GM19397 (cell line): Measurements from ENCODE around the gene SPATA45.
"Not testable (repeated sequence)": the region's sequence is repeated elsewhere in the genome, so short reads cannot be mapped to it uniquely, and the experiment has no call there.

Source experiments
- ATAC-seq: cut with Tn5 transposase; IDR thresholded peaks from one replicate; pipeline ENCODE4 v1.9.1; 2021; ENCODE audit warnings: mild to moderate bottlenecking, moderate library complexity; ENCODE audit not compliant: unreplicated experiment

SPATA45 gene

GRCh38 chr1:212847549-212847948 is at the start of gene SPATA45:
Gene SPATA45 (minus strand): TSS chr1:212847649. CDS start chr1:212836149, 11,500 bp downstream.
- ATAC-seq = no peak

- no peak for ATAC-seq
Observed at GRCh38 chr1:212892108-212892507, 44.7 kb upstream of the SPATA45 start.

- no peak for ATAC-seq
Observed at GRCh38 chr1:212884592-212884991, 37.1 kb upstream of the SPATA45 start.

- no peak for ATAC-seq
Observed at GRCh38 chr1:212879947-212880690, 32.7 kb upstream of the SPATA45 start.

GRCh38 chr1:212878418-212878817 is 31.0 kb upstream of the SPATA45 start:
- no peak for ATAC-seq

- ATAC-seq = peak; percentile 71
Observed at GRCh38 chr1:212873518-212873917, 26.1 kb upstream of the SPATA45 start.

GRCh38 chr1:212871976-212872375 is 24.5 kb upstream of the SPATA45 start:
- no peak for ATAC-seq

GRCh38 chr1:212867192-212867591 is 19.7 kb upstream of the SPATA45 start:
- ATAC-seq = no peak

- no peak for ATAC-seq
Observed at GRCh38 chr1:212864201-212864600, 16.8 kb upstream of the SPATA45 start.

- not testable (repeated sequence) for ATAC-seq
Observed at GRCh38 chr1:212863345-212863744, 15.9 kb upstream of the SPATA45 start.

- no peak for ATAC-seq
Observed at GRCh38 chr1:212862111-212862690, 14.8 kb upstream of the SPATA45 start.

- no peak for ATAC-seq
Observed at GRCh38 chr1:212860713-212861581, 13.5 kb upstream of the SPATA45 start.

- ATAC-seq = peak; percentile 15
Observed at GRCh38 chr1:212858461-212859265, 11.2 kb upstream of the SPATA45 start.

- ATAC-seq = peak; percentile 96
Observed at GRCh38 chr1:212857992-212858460, 10.6 kb upstream of the SPATA45 start, which contains the start of gene FLVCR1. Gene FLVCR1 (plus strand): TSS chr1:212858275. CDS start chr1:212858453, 178 bp downstream.

GRCh38 chr1:212856755-212857154 is 9.3 kb upstream of the SPATA45 start:
- no peak for ATAC-seq

- ATAC-seq = no peak
Observed at GRCh38 chr1:212853658-212854057, 6.2 kb upstream of the SPATA45 start.

- ATAC-seq = no peak
Observed at GRCh38 chr1:212852105-212852688, 4.7 kb upstream of the SPATA45 start.

GRCh38 chr1:212844521-212844920 is 2.9 kb downstream of the SPATA45 start:
- not testable (repeated sequence) for ATAC-seq

- no peak for ATAC-seq
Observed at GRCh38 chr1:212838145-212838544, 9.3 kb downstream of the SPATA45 start.
